GM18873 (cell line): ENCODE data around the gene NINJ1.

Source experiments
- ATAC-seq: cut with Tn5 transposase; IDR thresholded peaks from one replicate; pipeline ENCODE4 v1.9.1; 2021; ENCODE audit warnings: mild to moderate bottlenecking, moderate library complexity, moderate number of reproducible peaks; ENCODE audit not compliant: unreplicated experiment, low FRiP score

NINJ1 gene

DNA sequence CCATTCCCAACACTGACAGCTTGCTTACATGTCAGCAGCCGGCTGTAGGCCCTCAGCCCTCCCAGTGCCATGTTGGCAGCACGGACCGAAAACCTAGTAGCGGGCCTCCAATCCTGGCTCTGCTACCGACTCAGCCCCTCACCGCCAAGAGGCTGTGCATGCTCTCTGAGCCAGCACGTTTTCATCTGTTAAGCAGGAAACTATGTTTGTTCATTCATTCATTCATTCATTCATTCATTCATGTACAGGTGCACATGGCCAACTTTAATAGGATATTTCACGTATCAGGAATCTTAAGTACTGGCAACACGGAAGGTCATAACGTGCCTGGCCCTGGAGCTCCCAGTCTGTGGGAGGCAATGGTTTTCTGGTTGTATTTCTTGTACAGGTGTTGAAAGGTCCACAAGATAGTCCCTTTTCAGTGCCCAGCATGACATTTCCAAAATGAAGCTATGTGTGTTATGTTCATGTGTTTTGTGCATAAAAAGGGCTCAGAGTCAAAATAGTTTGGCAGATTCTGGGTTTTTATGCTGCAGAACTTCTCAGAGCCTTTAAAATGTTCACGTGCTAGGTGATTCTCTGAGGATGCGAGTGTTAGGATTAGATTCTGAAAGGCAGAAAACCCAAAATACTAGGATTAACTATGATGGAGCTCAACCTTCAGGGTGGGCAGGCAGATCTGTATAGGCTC, 57.8 kb downstream of the NINJ1 start:
- ATAC-seq: no peak

DNA sequence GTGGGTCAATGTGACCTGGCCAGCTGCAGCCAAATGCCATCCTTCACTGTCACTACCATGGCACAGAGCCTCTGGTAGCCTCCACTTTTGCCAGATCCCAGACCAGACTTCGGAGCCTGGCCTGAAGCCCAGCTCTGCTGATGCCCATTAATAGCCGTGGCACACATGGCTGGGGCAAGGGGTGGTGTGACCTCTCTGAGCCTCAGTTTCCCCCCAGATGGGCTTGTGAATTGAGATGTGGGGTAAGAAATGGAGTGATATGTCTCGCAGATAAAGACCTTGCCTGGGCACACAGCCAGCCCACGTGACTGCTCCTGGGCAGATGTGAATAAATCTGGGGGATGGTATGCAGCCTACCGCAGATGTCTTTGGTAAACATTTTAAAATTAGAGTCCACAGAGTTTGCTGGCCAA, 61.7 kb downstream of the NINJ1 start:
- no peak for ATAC-seq
